Gastrocnemius medialis (tissue), 4 donors: ENCODE measurements around the gene FEZ2. TPM values are rescaled to one million over a fixed set of nuclear protein-coding genes. Genes with fewer than 3 reads are reported as not detected.
A peak's percentile ranks its signal among the peaks of the same experiment; 100 is the strongest.

Experiments used
- ATAC-seq, 2 donors: fragments of 150-250 bp; one replicate each; pipeline ENCODE4 v1.9.1; 2016
- DNase-seq, 2 donors: peaks; one replicate each; pipeline ENCODE4 v3.0.0-alpha.2; 2019
- H3K27ac ChIP-seq, 4 donors: fragments of 200-600 bp; sonication (generic); 1 replicate in 1 of 4; 2 replicates in 3 of 4; pipeline ENCODE4 v1.5.1; 2016 to 2018; ENCODE audit warnings: mild to moderate bottlenecking in 2 of 4, moderate library complexity in 1 of 4
- H3K27me3 ChIP-seq, 3 donors: fragments of 200-600 bp; sonication (generic) in 2 of 3; 1 replicate in 1 of 3; 2 replicates in 2 of 3; pipeline versions ENCODE4 v1.5.1 to v1.6.0; 2016 to 2019; ENCODE audit warnings: mild to moderate bottlenecking in 1 of 3, moderate library complexity in 1 of 3
- H3K36me3 ChIP-seq, 2 donors: fragments of 200-600 bp; sonication (generic) in 1 of 2; one replicate each; pipeline ENCODE4 v1.5.1; 2017 to 2018
- H3K4me1 ChIP-seq, 2 donors: fragments of 200-600 bp; sonication (generic) in 1 of 2; one replicate each; pipeline ENCODE4 v1.5.1; 2016 to 2017; ENCODE audit warnings: mild to moderate bottlenecking in 2 of 2
- H3K4me3 ChIP-seq, 4 donors: fragments of 200-600 bp; sonication (generic) in 3 of 4; 1 replicate in 1 of 4; 2 replicates in 3 of 4; pipeline ENCODE4 v1.5.1; 2016 to 2019; ENCODE audit warnings: mild to moderate bottlenecking in 2 of 4
- H3K9me3 ChIP-seq, 3 donors: fragments of 200-600 bp; sonication (generic) in 2 of 3; 1 replicate in 1 of 3; 2 replicates in 2 of 3; pipeline ENCODE4 v1.5.1; 2016 to 2019
- POLR2A ChIP-seq, 2 donors: fragments of 450-650 bp; IDR thresholded peaks; one replicate each; pipeline ENCODE4 v1.6.1; 2017; ENCODE audit warnings: antibody characterized with exemption in 2 of 2, mild to moderate bottlenecking in 2 of 2, moderate library complexity in 2 of 2
- in situ Hi-C, 4 donors: fragments of 200-750 bp; cut with MboI; loops; one replicate each; pipeline versions ENCODE4 v1.15.0 to v1.8.0; 2017; ENCODE audit warnings: low sequenced_read_pairs in 4 of 4
- intact Hi-C: fragments of 100-400 bp; cut with DNase I; formaldehyde crosslinking; loops from one replicate; pipeline ENCODE4 v1.15.1; 2023; ENCODE audit warnings: low total_unique reads
- total RNA-seq, 4 donors: library from RNA; depleted of rRNA; stranded (reverse); fragments of >200 nt; gene quantifications; one replicate each; pipeline versions ENCODE4 v1.1.0 to v1.2.3, GENCODE V29; 2016
- TF ChIP-seq, protein P1 (sequence below), 5 experiments: fragments of 450-650 bp in 3 of 5; fragments of 200-600 bp in 2 of 5; sonication (generic) in 2 of 5; IDR thresholded peaks in 4 of 5; conservative IDR thresholded peaks in 1 of 5; 1 replicate in 4 of 5; 2 replicates in 1 of 5; pipeline ENCODE4 v1.5.1; 2016 to 2019; ENCODE audit warnings: antibody characterized with exemption in 5 of 5, mild to moderate bottlenecking in 3 of 5, moderate library complexity in 3 of 5

Gene FEZ2
- total RNA-seq, 4 donors from 2014 or later: 65.1 to 126 (median 110) TPM

DNA sequence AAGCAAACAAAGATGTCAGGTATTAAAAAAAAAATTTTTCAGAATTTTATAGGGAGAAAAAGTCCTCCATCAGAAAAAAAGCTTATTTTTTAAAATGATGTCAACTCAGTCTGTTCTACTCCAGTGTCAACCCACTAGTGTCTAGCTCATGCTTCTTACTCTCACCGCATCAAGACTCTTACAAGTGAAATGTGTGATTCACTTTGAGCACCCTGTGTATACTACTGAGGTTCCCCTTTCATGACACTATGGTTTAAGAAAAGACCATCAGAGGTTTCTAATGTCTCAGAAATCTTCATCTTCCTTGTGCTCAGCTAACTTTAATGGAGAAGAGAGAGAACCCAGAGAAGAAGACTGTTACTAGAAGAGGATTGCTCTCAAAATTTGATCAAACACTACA is 43.4 kb downstream of the FEZ2 start:
- in situ Hi-C loops: no loop called here
- TF ChIP-seq POLR2A (IDR thresholded peaks at IDR 0.05): no peak
- TF ChIP-seq, protein P1, sequence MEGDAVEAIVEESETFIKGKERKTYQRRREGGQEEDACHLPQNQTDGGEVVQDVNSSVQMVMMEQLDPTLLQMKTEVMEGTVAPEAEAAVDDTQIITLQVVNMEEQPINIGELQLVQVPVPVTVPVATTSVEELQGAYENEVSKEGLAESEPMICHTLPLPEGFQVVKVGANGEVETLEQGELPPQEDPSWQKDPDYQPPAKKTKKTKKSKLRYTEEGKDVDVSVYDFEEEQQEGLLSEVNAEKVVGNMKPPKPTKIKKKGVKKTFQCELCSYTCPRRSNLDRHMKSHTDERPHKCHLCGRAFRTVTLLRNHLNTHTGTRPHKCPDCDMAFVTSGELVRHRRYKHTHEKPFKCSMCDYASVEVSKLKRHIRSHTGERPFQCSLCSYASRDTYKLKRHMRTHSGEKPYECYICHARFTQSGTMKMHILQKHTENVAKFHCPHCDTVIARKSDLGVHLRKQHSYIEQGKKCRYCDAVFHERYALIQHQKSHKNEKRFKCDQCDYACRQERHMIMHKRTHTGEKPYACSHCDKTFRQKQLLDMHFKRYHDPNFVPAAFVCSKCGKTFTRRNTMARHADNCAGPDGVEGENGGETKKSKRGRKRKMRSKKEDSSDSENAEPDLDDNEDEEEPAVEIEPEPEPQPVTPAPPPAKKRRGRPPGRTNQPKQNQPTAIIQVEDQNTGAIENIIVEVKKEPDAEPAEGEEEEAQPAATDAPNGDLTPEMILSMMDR (IDR thresholded peaks at IDR 0.05 in 4 of 5, conservative IDR thresholded peaks at IDR 0.05 in 1 of 5): no peak
- peaks cover 0 to 38% of the 10 kb centered on the region in 2 donors for H3K36me3 ChIP-seq
- no peaks in the 10 kb centered on the region for H3K4me1 ChIP-seq
- intact Hi-C loops: no loop called here
- H3K4me3 ChIP-seq: no peak overlapping the region
- peak in 1 of 2 donors; percentile 18 for ATAC-seq
- H3K27ac ChIP-seq: peak overlapping the region in 1 of 4 donors; percentile 31
- no peaks in the 10 kb centered on the region for H3K9me3 ChIP-seq
- no peaks in the 10 kb centered on the region for H3K27me3 ChIP-seq
- DNase-seq: no peak

- H3K9me3 ChIP-seq: no peaks in the 10 kb centered on the region
- intact Hi-C loops: no loop called here
- peak overlapping the region in 2 of 4 donors; percentile 13 to 31 for H3K27ac ChIP-seq
- H3K4me1 ChIP-seq: no peaks in the 10 kb centered on the region
- in situ Hi-C loops: no loop called here
- no peak for TF ChIP-seq POLR2A (IDR thresholded peaks at IDR 0.05)
- TF ChIP-seq, protein P1 (IDR thresholded peaks at IDR 0.05 in 4 of 5, conservative IDR thresholded peaks at IDR 0.05 in 1 of 5): no peak
- H3K27me3 ChIP-seq: no peaks in the 10 kb centered on the region
- peaks cover 0 to 47% of the 10 kb centered on the region in 2 donors for H3K36me3 ChIP-seq
- ATAC-seq (peak in 1 of 2 donors; percentile 5), DNase-seq (no peak)
- no peak overlapping the region for H3K4me3 ChIP-seq
Observed at GRCh38 chr2:36553683-36554082, 44.3 kb downstream of the FEZ2 start.

- ATAC-seq (no peak), DNase-seq (no peak)
- no peaks in the 10 kb centered on the region for H3K9me3 ChIP-seq
- H3K4me3 ChIP-seq: no peak overlapping the region
- H3K4me1 ChIP-seq: no peaks in the 10 kb centered on the region
- H3K36me3 ChIP-seq: peaks cover 0 to 71% of the 10 kb centered on the region in 2 donors
- H3K27ac ChIP-seq: peak overlapping the region in 1 of 4 donors; percentile 29
- in situ Hi-C loops: no loop called here
- no peak for TF ChIP-seq POLR2A (IDR thresholded peaks at IDR 0.05)
- TF ChIP-seq, protein P1 (IDR thresholded peaks at IDR 0.05 in 4 of 5, conservative IDR thresholded peaks at IDR 0.05 in 1 of 5): no peak
- H3K27me3 ChIP-seq: no peaks in the 10 kb centered on the region
- intact Hi-C loops: no loop called here
Observed at GRCh38 chr2:36550006-36550405, 48.0 kb downstream of the FEZ2 start.

- Histone ChIP-seq H3K4me1 (no peaks in the 10 kb centered on the region), H3K27ac (peak overlapping the region in 3 of 4 donors; percentile 2 to 30 (median 29)), H3K36me3 (peaks cover 0 to 71% of the 10 kb centered on the region in 2 donors), H3K4me3 (no peak overlapping the region), H3K9me3 (no peaks in the 10 kb centered on the region), H3K27me3 (no peaks in the 10 kb centered on the region)
- in situ Hi-C loops (loop anchor here in 2 of 4 donors (25.0 kb wide), 1 partner anchor 113 kb away; no protein-coding TSS in a partner anchor), intact Hi-C loops (no loop called here)
- TF ChIP-seq, protein P1 (IDR thresholded peaks at IDR 0.05 in 4 of 5, conservative IDR thresholded peaks at IDR 0.05 in 1 of 5): no peak
- TF ChIP-seq POLR2A (IDR thresholded peaks at IDR 0.05): no peak
- ATAC-seq: no peak
- DNase-seq: no peak
Observed at GRCh38 chr2:36549165-36549574, 48.8 kb downstream of the FEZ2 start.

- H3K4me3 ChIP-seq: no peak overlapping the region
- H3K27ac ChIP-seq: no peak overlapping the region
- H3K36me3 ChIP-seq: peaks cover 0 to 84% of the 10 kb centered on the region in 2 donors
- no peak for DNase-seq
- TF ChIP-seq POLR2A (IDR thresholded peaks at IDR 0.05): no peak
- TF ChIP-seq, protein P1 (IDR thresholded peaks at IDR 0.05 in 4 of 5, conservative IDR thresholded peaks at IDR 0.05 in 1 of 5): no peak
- intact Hi-C loops: no loop called here
- no peaks in the 10 kb centered on the region for H3K9me3 ChIP-seq
- in situ Hi-C loops: loop anchor here in 2 of 4 donors (25.0 kb wide), 1 partner anchor 114 kb away; no protein-coding TSS in a partner anchor
- no peak for ATAC-seq
- H3K27me3 ChIP-seq: no peaks in the 10 kb centered on the region
- no peaks in the 10 kb centered on the region for H3K4me1 ChIP-seq
Observed at GRCh38 chr2:36547906-36548305, 50.1 kb downstream of the FEZ2 start.
